Measurements from ENCODE around the gene ST3GAL4.

DNA sequence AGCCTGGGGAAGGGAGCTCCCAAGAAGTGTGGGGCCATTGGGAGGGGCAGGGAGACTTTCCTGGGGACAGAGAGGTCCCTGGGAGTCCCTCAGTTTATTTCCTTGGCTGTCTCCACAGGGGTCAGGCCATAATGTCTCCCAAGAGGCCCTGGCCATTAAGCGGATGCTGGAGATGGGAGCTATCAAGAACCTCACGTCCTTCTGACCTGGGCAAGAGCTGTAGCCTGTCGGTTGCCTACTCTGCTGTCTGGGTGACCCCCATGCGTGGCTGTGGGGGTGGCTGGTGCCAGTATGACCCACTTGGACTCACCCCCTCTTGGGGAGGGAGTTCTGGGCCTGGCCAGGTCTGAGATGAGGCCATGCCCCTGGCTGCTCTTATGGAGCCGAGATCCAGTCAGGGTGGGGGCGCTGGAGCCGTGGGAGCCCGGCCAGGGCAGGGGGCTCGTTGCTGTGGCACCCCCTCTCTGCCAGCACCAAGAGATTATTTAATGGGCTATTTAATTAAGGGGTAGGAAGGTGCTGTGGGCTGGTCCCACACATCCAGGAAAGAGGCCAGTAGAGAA is 58.4 kb downstream of the ST3GAL4 start:
- TF ChIP-seq POLR2A (IDR thresholded peaks at IDR 0.05; ENCODE audit: low read depth) = no peak
- TF ChIP-seq, protein P1, sequence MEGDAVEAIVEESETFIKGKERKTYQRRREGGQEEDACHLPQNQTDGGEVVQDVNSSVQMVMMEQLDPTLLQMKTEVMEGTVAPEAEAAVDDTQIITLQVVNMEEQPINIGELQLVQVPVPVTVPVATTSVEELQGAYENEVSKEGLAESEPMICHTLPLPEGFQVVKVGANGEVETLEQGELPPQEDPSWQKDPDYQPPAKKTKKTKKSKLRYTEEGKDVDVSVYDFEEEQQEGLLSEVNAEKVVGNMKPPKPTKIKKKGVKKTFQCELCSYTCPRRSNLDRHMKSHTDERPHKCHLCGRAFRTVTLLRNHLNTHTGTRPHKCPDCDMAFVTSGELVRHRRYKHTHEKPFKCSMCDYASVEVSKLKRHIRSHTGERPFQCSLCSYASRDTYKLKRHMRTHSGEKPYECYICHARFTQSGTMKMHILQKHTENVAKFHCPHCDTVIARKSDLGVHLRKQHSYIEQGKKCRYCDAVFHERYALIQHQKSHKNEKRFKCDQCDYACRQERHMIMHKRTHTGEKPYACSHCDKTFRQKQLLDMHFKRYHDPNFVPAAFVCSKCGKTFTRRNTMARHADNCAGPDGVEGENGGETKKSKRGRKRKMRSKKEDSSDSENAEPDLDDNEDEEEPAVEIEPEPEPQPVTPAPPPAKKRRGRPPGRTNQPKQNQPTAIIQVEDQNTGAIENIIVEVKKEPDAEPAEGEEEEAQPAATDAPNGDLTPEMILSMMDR (IDR thresholded peaks at IDR 0.05) = no peak
